Skeletal muscle satellite cell (primary cell): ENCODE data around the gene SSU72.
"Not testable (repeated sequence)": the region's sequence is repeated elsewhere in the genome, so short reads cannot be mapped to it uniquely, and the experiment has no call there.

ENCODE experiments used
- H3K27me3 ChIP-seq: 2 replicates; pipeline ENCODE4 v1.7.0; 2013; ENCODE audit warnings: low read length; ENCODE audit not compliant: control insufficient read depth, insufficient read depth
- H3K36me3 ChIP-seq: 2 replicates; pipeline ENCODE4 v1.7.0; 2013; ENCODE audit warnings: mild to moderate bottlenecking, control low read depth, low read length; ENCODE audit not compliant: insufficient read depth
- H3K4me1 ChIP-seq: 2 replicates; pipeline ENCODE4 v1.7.0; 2013; ENCODE audit warnings: low read length; ENCODE audit not compliant: control insufficient read depth, insufficient read depth
- H3K4me2 ChIP-seq: 2 replicates; pipeline ENCODE4 v1.7.0; 2013; ENCODE audit warnings: mild to moderate bottlenecking, low read length
- H3K4me3 ChIP-seq: 2 replicates; pipeline ENCODE4 v1.7.0; 2013; ENCODE audit warnings: low read length
- H3K9ac ChIP-seq: 2 replicates; pipeline ENCODE4 v1.7.0; 2013; ENCODE audit warnings: mild to moderate bottlenecking, low read depth, low read length, moderate library complexity
- H3K9me3 ChIP-seq: replicated peaks from 2 replicates; pipeline ENCODE4 v1.7.0; 2013; ENCODE audit warnings: mild to moderate bottlenecking, control low read depth, low read length

The SSU72 gene

GRCh38 chr1:1526476-1526875 is 48.2 kb downstream of the SSU72 start:
- peaks cover 45% of the 10 kb centered on the region for H3K36me3 ChIP-seq

GRCh38 chr1:1524750-1525383 is 49.8 kb downstream of the SSU72 start:
- H3K4me3 ChIP-seq, H3K9me3 ChIP-seq, H3K4me2 ChIP-seq, H3K4me1 ChIP-seq, H3K27me3 ChIP-seq, H3K9ac ChIP-seq: not testable (repeated sequence)
- peaks cover 47% of the 10 kb centered on the region for H3K36me3 ChIP-seq

More at GRCh38 chr1:1526476-1526875, 48.2 kb downstream of the SSU72 start:
- H3K4me1 ChIP-seq, H3K9me3 ChIP-seq, H3K9ac ChIP-seq, H3K27me3 ChIP-seq, H3K4me3 ChIP-seq, H3K4me2 ChIP-seq: not testable (repeated sequence)

GRCh38 chr1:1523651-1524050 is 51.0 kb downstream of the SSU72 start:
- H3K4me3 ChIP-seq, H3K9me3 ChIP-seq, H3K9ac ChIP-seq, H3K4me1 ChIP-seq, H3K27me3 ChIP-seq, H3K4me2 ChIP-seq: not testable (repeated sequence)
- peaks cover 38% of the 10 kb centered on the region for H3K36me3 ChIP-seq

- peaks cover 35% of the 10 kb centered on the region for H3K36me3 ChIP-seq
- H3K4me3 ChIP-seq, H3K4me1 ChIP-seq, H3K9ac ChIP-seq, H3K9me3 ChIP-seq, H3K4me2 ChIP-seq, H3K27me3 ChIP-seq: not testable (repeated sequence)
Observed at GRCh38 chr1:1523226-1523625, 51.4 kb downstream of the SSU72 start.

- not testable (repeated sequence) for H3K4me1 ChIP-seq, H3K4me3 ChIP-seq, H3K27me3 ChIP-seq, H3K4me2 ChIP-seq, H3K9me3 ChIP-seq, H3K9ac ChIP-seq
- peaks cover 35% of the 10 kb centered on the region for H3K36me3 ChIP-seq
Observed at GRCh38 chr1:1522536-1522935, 52.1 kb downstream of the SSU72 start.

- Histone ChIP-seq H3K4me2 (no peak overlapping the region), H3K4me3 (no peak overlapping the region), H3K4me1 (no peaks in the 10 kb centered on the region), H3K9me3 (no peaks in the 10 kb centered on the region), H3K27me3 (no peaks in the 10 kb centered on the region), H3K9ac (no peak overlapping the region), H3K36me3 (peaks cover 32% of the 10 kb centered on the region)
Observed at GRCh38 chr1:1521331-1521730, 53.3 kb downstream of the SSU72 start.

- not testable (repeated sequence) for H3K4me2 ChIP-seq, H3K9me3 ChIP-seq, H3K4me3 ChIP-seq, H3K27me3 ChIP-seq, H3K4me1 ChIP-seq, H3K9ac ChIP-seq
- peaks cover 27% of the 10 kb centered on the region for H3K36me3 ChIP-seq
Observed at GRCh38 chr1:1519805-1520505, 54.7 kb downstream of the SSU72 start.

GRCh38 chr1:1518621-1519007 is 56.0 kb downstream of the SSU72 start:
- H3K4me2 ChIP-seq, H3K4me3 ChIP-seq, H3K9me3 ChIP-seq, H3K27me3 ChIP-seq, H3K4me1 ChIP-seq, H3K9ac ChIP-seq: not testable (repeated sequence)
- peaks cover 28% of the 10 kb centered on the region for H3K36me3 ChIP-seq

- H3K4me2 ChIP-seq = no peak overlapping the region
- no peaks in the 10 kb centered on the region for H3K4me1 ChIP-seq
- H3K9me3 ChIP-seq = no peaks in the 10 kb centered on the region
- no peaks in the 10 kb centered on the region for H3K27me3 ChIP-seq
- no peak overlapping the region for H3K9ac ChIP-seq
- H3K4me3 ChIP-seq = no peak overlapping the region
- H3K36me3 ChIP-seq = peaks cover 25% of the 10 kb centered on the region
Observed at GRCh38 chr1:1517973-1518620, 56.6 kb downstream of the SSU72 start.

GRCh38 chr1:1516923-1517322 is 57.7 kb downstream of the SSU72 start:
- not testable (repeated sequence) for H3K4me2 ChIP-seq, H3K9me3 ChIP-seq, H3K9ac ChIP-seq, H3K4me1 ChIP-seq, H3K27me3 ChIP-seq, H3K4me3 ChIP-seq
- H3K36me3 ChIP-seq = peaks cover 25% of the 10 kb centered on the region

GRCh38 chr1:1514376-1514775 is 60.3 kb downstream of the SSU72 start:
- H3K4me1 ChIP-seq, H3K9ac ChIP-seq, H3K9me3 ChIP-seq, H3K4me3 ChIP-seq, H3K4me2 ChIP-seq, H3K27me3 ChIP-seq: not testable (repeated sequence)
- H3K36me3 ChIP-seq = peaks cover 14% of the 10 kb centered on the region

GRCh38 chr1:1513675-1514074 is 61.0 kb downstream of the SSU72 start:
- peak overlapping the region; percentile 34 for H3K4me3 ChIP-seq

More at GRCh38 chr1:1513675-1514074, 61.0 kb downstream of the SSU72 start:
- H3K9ac ChIP-seq, H3K9me3 ChIP-seq, H3K4me1 ChIP-seq, H3K27me3 ChIP-seq: not testable (repeated sequence)
- Histone ChIP-seq H3K36me3 (peaks cover 14% of the 10 kb centered on the region), H3K4me2 (peak overlapping the region; percentile 65)
